Activated gamma-delta T cell treated with anti-CD3 and anti-CD28 coated beads, Interleukin-2, amount 50 U/mL, for 16 hours (primary cell): ENCODE data around the gene CLMN.

Experiments
- DNase-seq: peaks from one replicate; pipeline ENCODE4 v3.0.0-alpha.2; 2020; ENCODE audit warnings: low read depth

CLMN gene

DNA sequence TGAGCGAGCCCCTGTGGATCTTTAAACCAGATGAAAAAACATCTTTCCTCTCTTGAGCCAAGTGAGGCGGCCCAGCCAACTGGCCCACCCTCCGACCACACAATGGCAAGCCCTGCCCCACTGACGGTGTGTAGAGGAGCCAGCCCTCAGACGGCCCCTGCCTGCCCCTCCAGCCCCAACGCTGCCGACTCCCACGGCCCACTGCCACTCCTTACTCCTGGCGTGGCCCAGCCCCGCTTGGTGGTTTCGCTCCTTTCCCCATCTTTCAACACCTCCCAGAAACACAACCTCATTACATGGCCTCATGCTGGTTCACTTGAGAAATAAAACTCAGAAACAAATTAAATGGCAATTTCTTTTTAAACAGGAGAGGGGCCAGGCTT, 81.8 kb downstream of the CLMN start:
- no peak for DNase-seq

DNA sequence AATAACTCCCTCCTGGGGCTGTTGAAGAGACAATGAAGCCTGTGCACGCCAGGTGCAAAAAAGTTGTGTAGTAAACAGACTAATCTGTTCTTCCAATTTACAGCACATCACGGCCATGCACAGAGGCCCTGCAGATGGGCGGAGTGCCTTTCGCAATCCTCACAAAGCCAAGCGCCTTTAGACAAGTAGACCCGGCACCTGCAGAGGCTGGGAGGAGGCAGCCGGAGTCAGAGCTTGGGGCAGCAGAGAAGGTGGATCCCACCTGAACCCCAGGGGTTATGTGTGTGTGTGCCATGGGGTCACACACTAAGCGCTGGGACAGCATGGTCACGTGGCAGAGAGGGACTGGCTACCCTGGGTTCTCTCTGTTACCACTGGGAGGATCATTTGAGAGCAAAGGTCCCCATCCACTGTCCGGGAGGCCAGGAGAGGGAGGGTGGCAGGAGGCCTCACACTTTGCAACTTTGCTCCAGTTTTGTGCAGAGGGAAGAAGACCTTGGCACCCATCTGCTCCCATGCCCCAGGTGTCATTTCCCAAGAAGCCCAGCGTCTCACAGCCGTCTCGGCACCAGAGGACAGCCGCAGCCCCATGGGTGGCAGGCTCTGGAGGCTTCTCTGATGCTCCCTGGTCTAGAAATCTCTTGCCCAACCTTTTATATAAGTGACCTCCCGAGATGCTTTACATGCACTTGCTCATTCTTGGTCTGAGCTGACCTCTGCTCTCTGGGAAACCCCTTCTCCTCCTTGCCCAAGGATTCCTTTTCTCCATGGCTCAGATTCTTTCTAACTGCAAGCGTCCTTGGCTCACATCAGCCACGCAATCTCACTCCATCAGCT, 82.4 kb downstream of the CLMN start:
- no peak for DNase-seq

DNA sequence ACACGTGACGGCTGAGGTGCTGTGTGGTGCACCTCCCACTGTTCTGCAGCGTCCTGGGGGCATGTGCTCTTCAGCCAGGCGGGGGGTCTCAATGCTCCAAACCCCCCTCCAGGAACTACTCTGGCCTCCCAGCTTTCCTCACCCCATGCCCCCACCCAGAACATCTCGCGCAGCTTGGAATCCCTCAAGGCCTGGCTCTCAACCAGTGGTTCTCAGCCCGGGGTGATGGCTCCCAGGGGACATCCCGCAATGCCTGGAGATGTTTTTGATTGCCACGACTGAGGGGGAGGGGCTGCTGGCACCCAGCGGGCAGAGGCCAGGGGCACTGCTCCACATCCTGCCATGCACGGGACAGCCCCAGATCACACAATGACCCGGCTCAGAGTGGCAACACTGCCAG, 83.5 kb downstream of the CLMN start:
- DNase-seq = no peak

DNA sequence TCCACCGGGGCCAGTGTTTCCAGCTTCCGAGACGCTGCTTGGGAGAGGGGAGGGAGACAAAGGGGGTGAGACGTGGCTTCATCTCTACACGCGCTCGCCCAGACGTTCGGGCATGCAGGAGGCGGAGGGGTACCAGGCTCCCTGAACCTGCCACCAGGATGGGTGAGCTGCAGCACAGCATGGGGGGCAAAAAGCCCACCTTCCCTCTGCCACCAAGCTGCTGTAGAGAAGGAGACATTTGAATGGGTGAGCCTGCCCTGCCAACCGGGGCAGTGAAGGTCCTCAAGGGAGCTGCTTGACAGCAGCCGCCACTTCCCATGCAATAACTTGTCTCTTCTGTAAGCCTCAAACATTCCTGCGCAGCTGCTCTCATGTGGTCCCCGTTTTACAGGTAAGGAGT, 83.9 kb downstream of the CLMN start:
- no peak for DNase-seq

DNA sequence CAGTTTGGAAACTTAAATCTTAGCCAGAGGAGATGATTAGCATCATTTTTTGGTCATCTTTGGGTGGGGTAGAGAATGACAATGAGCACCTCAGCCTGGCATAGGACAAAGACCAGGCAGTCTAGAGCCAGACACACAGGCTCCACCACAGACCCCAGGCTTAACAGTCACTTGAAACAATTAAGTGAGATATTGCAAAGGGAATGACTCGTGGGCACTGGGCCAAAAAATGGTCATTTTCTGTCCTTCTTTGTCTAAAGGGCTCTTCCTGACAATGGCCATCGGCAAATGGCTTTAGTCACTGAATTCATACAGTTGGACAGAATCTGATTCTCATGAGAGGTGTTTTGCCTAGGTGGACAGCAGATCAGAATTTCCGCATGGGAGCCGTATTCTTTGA, 84.4 kb downstream of the CLMN start:
- no peak for DNase-seq

DNA sequence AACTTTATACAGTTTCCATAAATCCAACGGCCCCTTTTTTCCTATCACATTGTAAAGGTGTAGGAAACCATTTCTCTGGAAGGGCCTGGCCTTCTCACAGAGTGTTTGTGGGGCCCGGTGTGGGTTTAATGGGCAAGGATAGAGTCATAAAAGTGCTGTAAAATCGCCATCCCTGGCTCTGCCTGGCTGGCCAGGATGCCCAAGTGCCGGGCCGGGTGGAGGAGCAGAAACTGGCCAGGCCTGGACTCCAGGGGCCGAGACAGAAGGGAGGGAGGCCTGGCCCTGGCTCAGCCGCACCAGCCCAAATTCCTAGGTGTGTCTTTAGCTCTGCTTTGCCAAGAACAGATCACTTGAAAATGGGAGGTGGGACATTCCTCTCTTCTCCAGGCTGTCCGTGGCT, 85.3 kb downstream of the CLMN start:
- DNase-seq = no peak

DNA sequence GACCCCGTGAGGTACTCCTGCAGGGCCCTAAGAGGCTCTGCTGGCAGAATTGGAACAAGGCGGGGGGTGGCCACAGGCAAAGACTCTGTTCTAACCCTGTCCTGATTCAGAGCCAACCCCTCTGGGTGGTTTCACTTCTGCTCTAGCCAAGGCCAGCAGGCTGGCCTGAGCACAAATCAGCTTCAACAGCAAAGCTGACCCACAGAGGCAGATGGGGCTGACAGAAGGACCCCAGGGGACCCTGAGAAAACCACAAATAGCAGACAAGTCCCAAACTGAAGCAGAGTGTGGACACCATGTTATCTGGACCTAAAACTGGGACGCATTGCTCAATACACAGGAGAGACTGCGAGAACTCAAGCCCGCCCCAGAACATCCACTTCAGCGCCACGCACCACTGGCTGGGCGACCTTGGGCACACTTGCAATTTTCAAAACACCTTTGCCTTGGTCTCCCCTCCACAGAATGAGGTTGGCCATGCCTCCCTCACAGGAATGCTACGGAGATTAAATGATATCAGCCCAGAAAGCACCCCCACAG, 85.9 kb downstream of the CLMN start:
- DNase-seq = no peak

DNA sequence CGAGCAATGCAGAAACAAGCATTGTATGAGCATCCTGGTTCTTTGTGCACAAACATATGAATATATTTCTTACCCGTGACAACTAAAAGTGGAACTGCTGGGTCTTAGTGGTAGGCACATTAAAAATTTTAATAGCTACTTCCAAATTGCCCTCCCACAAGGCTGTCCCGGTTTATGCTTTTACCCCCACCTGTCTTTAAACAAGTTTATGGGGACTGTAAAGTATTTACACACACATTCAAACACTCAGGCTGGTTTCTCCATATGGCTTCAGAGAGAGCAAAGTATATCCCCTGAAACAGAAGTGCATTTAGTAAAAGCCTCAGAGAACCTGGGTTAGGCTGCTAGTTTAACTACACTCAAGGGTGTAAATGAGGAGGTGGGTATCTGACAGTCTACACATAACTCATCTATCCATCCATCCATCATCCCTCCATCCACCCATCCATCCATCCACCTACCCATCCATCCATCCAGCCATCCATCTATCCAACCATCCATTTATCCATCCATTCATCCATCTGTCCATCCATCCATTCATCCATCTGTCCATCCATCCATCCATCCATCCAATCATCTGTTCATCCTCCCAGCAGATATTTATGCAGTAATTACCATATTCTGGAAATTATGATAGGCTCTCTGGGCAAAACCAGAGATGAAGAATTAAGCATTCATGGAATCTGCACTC, 86.7 kb downstream of the CLMN start:
- no peak for DNase-seq

DNA sequence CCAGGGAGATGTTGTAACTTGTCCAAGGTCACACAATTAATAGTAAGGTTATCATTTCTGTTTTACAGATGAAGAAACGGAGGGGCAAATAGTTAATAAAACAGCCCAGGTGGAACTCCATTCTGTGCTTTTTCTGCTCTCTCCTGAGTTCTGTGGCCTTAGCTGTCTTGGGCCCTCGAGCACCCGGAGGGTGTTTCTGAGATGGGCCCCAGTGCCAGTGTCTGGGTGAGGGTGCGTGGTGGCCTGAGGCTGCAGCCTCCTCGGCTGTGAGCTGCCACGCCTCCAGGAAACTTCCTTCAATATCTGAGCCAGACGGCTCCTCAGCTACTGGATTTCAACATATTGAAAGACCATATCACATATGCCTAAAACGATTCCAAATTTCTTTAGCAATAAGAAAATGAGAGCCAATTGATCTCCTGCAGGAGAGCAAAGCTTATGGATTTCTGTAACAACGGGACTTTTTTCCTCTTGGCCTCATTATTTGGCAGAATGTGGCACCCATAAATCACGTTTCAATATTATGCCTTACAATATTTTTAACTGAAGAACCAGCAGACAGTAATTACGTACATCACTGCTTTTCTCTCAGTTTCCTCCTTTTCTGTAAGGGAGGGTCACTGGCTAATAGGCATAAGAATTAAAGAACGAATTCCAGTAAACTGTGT, 87.6 kb downstream of the CLMN start:
- DNase-seq = no peak

DNA sequence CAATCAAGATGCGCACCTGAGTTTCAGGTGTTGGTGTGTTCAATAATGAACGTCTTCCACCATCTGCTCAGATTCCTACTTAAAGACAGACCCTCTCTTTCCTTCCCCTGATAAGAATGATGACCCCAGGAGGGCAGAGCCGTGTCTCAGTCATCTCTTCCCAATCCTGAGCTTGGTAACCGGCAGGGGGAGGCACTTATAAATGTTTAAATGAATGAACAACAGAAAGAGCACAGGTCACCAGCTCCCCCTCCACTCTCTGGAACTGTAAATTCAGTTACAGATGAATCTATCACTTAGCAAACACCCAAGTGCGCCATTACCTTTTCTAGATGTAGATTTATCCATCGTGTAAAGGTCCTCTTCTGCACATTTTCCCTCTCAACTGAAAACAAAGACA, 90.0 kb downstream of the CLMN start:
- no peak for DNase-seq

DNA sequence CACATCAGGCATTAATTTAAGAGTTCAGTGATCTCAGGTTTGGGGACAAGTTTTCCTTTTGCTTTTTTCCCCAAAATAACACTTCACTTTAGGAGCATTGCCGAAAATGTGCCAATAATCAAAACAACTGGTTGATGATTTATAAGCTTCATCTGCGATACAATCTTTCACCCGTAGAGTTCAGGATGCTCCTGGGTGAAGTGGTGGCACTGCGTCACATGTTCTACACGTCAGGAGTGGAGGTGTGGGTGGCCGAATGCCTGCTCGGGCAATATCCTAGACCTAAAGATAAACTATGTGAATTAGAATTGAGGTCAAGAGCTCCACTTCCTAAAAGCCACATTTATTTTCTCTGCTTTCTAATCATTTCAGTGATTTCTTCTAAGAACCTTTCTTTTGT, 91.5 kb downstream of the CLMN start:
- no peak for DNase-seq

DNA sequence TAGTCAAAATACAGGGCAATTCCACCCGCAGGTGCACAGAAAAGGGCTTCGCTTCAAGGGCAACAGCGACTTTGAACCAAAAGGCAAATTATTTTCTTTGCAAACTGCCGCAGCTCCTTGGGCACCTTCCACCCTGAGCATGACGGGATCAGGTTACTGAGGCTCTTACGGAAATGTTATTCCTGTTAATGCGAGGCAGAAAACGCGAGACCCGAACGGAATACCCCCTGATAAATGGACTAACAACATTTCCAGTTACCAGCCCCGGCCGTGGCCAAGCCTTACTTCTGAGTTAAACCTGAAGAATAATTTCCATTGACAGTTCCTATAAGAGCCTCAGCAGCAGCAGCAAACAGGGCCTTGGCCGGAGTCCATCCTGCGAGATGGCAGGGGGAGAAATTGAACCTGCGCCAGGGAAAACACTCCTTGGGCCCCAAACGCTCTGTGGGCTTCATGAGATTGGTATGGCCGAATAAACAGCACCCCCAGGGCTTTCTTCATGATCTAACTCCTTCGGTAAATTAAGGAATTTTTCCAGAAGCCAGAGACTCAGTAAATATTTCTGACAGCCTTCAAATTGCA, 92.3 kb downstream of the CLMN start:
- DNase-seq = no peak

DNA sequence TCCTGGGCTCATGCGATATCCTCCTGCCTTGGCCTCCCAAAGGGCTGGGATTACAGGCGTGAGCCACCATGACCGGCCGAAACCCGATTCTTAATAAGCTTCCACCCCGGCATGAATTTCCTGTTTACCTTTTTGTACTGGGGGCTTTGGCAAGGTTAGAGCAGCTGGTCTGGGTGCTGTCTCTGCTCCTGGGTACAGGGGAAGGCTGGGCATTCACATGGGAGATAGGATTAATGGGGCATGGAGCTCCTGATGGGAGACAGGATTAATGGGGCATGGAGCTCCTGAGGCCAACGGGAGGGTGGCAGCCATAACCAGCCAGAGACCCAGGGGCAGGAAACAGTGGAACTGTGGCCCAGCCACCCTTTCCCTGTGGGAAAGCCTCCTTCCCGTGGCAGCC, 92.9 kb downstream of the CLMN start:
- no peak for DNase-seq

DNA sequence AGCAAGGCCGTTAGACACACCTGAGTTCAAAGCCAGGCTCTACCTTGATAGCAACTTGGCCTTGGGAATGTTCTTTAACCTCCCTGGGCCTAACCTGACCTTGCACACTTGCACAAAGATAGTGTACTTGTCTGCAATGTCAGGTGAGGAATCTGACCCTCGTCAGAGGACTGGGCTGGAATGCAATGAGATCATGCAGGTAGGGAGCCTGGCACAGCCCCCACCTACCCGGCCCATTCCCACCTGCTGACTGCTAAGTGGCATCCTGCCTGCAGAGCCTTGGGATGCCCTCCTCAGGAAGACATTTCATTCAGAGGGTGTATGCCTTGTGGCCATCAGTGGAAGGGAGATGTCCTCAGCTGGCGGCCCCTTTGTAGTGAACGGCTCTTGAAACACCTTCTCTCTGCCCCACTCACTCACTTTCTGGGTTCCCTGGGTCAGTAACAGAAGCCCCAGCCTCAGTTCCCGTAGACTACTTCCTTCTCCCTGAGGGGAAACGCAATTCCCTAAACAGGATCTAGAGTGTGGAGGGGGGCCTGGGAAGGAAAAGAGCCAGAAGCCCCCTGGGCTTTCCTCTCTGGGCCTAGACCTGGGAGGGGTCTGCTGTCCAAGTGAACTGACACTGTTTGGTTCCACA, 94.3 kb downstream of the CLMN start:
- no peak for DNase-seq

DNA sequence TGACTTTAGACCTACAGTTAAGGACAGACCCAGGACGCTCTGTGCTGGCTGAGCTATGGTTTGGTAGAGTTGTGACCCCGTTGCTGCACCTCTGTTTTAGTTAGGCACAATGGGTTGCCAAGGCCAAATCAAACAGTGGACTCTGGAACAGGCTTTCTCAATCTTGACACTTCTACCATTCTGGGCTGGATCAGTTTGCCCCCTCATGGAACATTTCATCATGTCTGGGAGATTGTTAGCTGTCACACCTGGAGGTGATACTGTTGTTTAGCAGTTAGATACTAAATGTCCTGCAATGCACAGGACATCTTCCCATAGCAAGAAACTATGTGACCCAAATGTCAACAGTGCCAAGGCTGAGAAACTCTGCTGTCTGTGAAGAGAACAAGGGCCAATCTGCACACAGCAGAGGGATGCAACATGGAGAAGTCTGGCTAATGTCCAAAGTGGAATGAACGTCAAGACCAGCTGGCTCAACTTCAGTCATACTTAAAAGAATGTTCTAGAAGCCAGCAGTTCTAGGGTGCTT, 96.8 kb downstream of the CLMN start:
- DNase-seq = no peak

DNA sequence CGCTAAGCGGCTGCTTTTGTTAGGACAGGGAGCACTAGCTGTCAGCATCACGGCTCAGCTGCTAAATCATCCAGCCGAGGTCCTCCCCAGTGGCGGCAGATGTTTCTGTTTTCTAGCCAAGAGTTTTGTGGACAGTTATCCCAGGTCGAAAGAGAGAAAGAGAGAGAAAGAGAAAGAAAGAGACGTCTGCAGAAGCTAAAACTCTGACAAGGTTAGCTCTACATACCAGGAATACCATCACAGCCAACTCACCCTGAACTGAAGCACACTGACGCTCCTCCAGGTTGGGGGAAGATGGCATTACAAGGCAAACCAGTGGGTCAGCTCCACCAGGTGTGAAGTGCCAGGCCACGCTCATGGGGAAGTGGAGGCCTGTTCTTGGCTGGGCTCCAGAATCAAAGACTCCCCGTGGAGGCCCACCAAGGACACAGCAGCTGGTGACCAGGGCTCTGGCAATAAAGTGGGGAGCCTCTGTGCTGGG, 97.5 kb downstream of the CLMN start:
- no peak for DNase-seq

DNA sequence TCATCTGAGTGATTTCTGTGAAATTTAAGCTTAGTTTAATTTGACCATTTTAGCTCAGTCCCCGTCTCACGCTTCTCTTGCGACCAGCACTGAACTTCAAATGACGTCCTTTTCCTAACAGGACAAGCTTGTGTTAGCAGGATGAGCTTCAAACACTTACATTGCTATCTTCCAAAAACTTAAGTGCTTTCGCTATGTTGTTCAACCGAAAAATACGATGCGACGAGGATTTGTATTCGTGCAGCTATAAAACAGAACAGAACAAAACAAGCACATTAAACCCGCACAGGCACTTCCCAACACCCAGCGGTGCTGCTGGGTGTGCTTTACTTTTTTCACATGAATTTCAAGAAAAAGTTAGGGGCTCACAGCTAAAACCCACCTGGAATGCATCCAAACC, 98.2 kb downstream of the CLMN start:
- no peak for DNase-seq

DNA sequence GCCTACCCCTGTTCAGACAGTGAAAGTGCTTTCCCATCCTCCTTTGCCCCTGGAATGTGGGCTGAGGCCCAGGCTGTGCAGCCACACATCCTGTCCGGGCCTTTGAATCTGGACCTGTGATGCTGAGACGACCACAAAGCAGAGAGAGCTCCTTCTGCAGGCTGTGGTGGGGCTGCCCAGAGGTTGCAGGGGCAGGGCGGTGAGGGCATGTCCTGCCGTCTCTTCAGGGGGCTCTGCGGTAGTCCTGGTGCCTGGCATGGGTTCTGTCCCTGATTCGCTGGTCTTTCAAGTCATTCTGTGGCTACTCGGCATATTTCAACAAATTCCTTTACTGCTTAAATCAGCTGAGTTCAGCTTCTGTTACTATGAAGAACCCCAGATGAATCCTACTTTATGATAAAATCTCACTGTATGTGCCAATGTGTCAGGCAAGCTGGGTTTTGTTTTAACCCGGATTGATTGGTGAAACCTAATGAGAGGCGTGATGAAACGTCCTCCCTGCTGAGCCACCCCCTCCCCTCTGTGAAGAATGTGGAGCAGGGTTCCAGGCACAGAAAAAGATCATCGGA, 99.0 kb downstream of the CLMN start:
- no peak for DNase-seq

DNA sequence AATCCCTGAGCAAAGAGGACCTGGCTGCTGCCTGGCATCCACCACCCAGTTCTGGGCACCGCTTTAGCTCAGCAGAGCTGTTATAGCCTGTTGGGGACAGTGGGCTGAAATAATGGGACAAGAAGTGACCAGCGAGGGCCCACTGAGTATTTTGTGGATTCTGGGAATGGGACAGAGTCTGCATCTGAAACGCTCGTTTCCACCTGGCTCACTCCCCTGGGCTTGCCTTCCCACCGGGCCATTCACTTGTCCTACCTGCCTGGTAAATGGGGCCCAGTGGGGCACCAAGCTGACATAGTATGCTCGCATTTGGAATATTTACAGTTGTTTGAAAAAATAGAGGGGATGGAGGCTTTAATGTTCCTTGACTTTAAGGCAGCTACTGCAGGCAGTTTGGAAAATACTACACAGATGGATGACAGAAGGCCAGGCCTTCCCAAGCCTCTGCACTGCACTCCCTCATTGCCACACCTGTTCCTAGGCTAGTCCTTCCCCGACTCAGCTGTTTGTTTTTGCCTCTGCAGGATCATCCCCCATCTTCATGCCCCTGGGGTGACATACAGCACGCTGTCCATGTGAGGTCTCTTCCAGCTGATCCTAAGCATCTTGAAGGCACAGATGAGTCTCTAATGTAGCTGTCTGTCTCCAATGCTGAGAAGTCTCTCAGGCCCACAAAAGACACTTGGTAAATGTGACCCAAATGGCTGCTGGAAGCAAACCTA, 101.1 kb downstream of the CLMN start:
- no peak for DNase-seq

DNA sequence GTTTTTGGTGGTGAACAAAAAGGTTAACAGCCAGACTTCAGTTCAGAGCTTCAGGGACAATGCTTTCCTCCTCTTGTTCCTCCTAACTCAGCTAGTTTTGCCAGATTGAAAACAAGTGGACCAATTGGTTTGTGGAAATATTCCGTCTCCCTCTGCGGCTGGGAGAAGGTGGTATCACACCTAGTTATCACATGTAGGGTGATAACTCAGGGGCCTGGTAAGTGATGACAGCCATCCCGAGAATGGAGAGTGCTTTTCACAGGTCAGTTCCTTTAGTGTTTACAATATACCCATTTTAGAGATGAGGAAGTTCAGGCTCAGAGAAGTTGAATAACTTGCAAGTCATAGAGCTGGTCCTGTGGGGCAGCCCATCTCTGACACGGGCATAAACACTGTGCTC, 101.7 kb downstream of the CLMN start:
- DNase-seq = no peak
